Omental fat pad (tissue), 4 donors: ENCODE results near the gene PPP1R12C. TPM values are rescaled to one million over a fixed set of nuclear protein-coding genes. Genes with fewer than 3 reads are reported as not detected.

Source experiments
- ATAC-seq: fragments of 150-250 bp; one replicate; pipeline ENCODE4 v1.9.1; 2016; ENCODE audit warnings: mild to moderate bottlenecking, moderate library complexity; ENCODE audit not compliant: low FRiP score
- DNase-seq: peaks from one replicate; pipeline ENCODE4 v3.0.0-alpha.2; 2019; ENCODE audit warnings: low spot score
- CTCF ChIP-seq, 3 donors: fragments of 450-650 bp; IDR thresholded peaks; one replicate each; pipeline ENCODE4 v1.5.1; 2016 to 2017; ENCODE audit warnings: antibody characterized with exemption in 3 of 3, mild to moderate bottlenecking in 3 of 3, moderate library complexity in 2 of 3
- total RNA-seq, 4 donors: library from RNA; depleted of rRNA; stranded (reverse); fragments of >200 nt; gene quantifications; one replicate each; pipeline ENCODE4 v1.1.0, GENCODE V29; 2016

The PPP1R12C gene
- total RNA-seq, 4 donors from 2014 or later = 59.9 to 127 (median 107) TPM

GRCh38 chr19:55058781-55059610 is 58.4 kb downstream of the PPP1R12C start:
- no peak for TF ChIP-seq CTCF (IDR thresholded peaks at IDR 0.05)
- ATAC-seq (no peak), DNase-seq (no peak)

GRCh38 chr19:55056827-55057226 is 60.6 kb downstream of the PPP1R12C start:
- DNase-seq (no peak), ATAC-seq (no peak)
- TF ChIP-seq CTCF (IDR thresholded peaks at IDR 0.05) = no peak

- TF ChIP-seq CTCF (IDR thresholded peaks at IDR 0.05) = no peak
- DNase-seq = no peak
- ATAC-seq = no peak
These were observed 63.7 kb downstream of the PPP1R12C start for GRCh38 chr19:55053735-55054134.

GRCh38 chr19:55050749-55051532 is 66.5 kb downstream of the PPP1R12C start:
- no peak for DNase-seq
- no peak for ATAC-seq
- TF ChIP-seq CTCF (IDR thresholded peaks at IDR 0.05) = no peak

- DNase-seq (no peak), ATAC-seq (no peak)
- no peak for TF ChIP-seq CTCF (IDR thresholded peaks at IDR 0.05)
These were observed 69.0 kb downstream of the PPP1R12C start for GRCh38 chr19:55048446-55048845.

GRCh38 chr19:55047951-55048350 is 69.5 kb downstream of the PPP1R12C start:
- TF ChIP-seq CTCF (IDR thresholded peaks at IDR 0.05) = no peak
- ATAC-seq = no peak

More at GRCh38 chr19:55047951-55048350, 69.5 kb downstream of the PPP1R12C start:
- no peak for DNase-seq
